ENCODE data around the gene ATP5ME. TPM values are rescaled to one million over a fixed set of nuclear protein-coding genes. Genes with fewer than 3 reads are reported as not detected.

Gene ATP5ME
- total and polyA plus RNA-seq, 2 experiments from 2014 or later = 177 to 1,438 TPM

GRCh38 chr4:625631-626161 is 48.4 kb downstream of the ATP5ME start:
- Histone ChIP-seq H3K36me3 (no peaks in the 10 kb centered on the region), H3K27ac (no peak overlapping the region), H3K27me3 (peaks cover 4% of the 10 kb centered on the region), H3K4me3 (no peak overlapping the region), H3K9me3 (ENCODE audit: low read depth) (no peaks in the 10 kb centered on the region), H3K4me1 (ENCODE audit: low read depth) (no peaks in the 10 kb centered on the region)
- no peak for DNase-seq (ENCODE audit: low read depth in 1 of 2, low spot score in 1 of 2)
- TF ChIP-seq CTCF (IDR thresholded peaks at IDR 0.05; ENCODE audit: low read depth, low read length) = no peak

GRCh38 chr4:624705-625590 is 49.1 kb downstream of the ATP5ME start, which contains the start of gene PDE6B:
Gene PDE6B, plus strand, starts transcription at chr4:625573. Its CDS starts 54 bp downstream, at chr4:625627.
- DNase-seq (ENCODE audit: low read depth in 1 of 2, low spot score in 1 of 2) = no peak
- TF ChIP-seq CTCF (IDR thresholded peaks at IDR 0.05; ENCODE audit: low read depth, low read length) = no peak
- Histone ChIP-seq H3K9me3 (ENCODE audit: low read depth) (no peaks in the 10 kb centered on the region), H3K4me3 (no peak within 1 kb of the TSS), H3K27ac (no peak within 1 kb of the TSS), H3K4me1 (ENCODE audit: low read depth) (no peaks in the 10 kb centered on the region), H3K27me3 (peaks cover 8% of the 10 kb centered on the region), H3K36me3 (no peaks in the 10 kb centered on the region)

- no peak for TF ChIP-seq CTCF (IDR thresholded peaks at IDR 0.05; ENCODE audit: low read depth, low read length)
- H3K4me1 ChIP-seq (ENCODE audit: low read depth) = no peaks in the 10 kb centered on the region
- H3K9me3 ChIP-seq (ENCODE audit: low read depth) = no peaks in the 10 kb centered on the region
- H3K27ac ChIP-seq = no peak overlapping the region
- peaks cover 8% of the 10 kb centered on the region for H3K27me3 ChIP-seq
- no peaks in the 10 kb centered on the region for H3K36me3 ChIP-seq
- H3K4me3 ChIP-seq = no peak overlapping the region
- DNase-seq (ENCODE audit: low read depth in 1 of 2, low spot score in 1 of 2) = no peak
Measured at GRCh38 chr4:623914-624566, 50.0 kb downstream of the ATP5ME start.

GRCh38 chr4:622996-623913 is 50.8 kb downstream of the ATP5ME start:
- no peak overlapping the region for H3K27ac ChIP-seq
- H3K4me1 ChIP-seq (ENCODE audit: low read depth) = no peaks in the 10 kb centered on the region
- H3K9me3 ChIP-seq (ENCODE audit: low read depth) = no peaks in the 10 kb centered on the region
- DNase-seq (ENCODE audit: low read depth in 1 of 2, low spot score in 1 of 2) = no peak
- no peaks in the 10 kb centered on the region for H3K36me3 ChIP-seq
- H3K27me3 ChIP-seq = peaks cover 8% of the 10 kb centered on the region
- no peak for TF ChIP-seq CTCF (IDR thresholded peaks at IDR 0.05; ENCODE audit: low read depth, low read length)
- no peak overlapping the region for H3K4me3 ChIP-seq

Other genes with a start within 250 kb of the ATP5ME start
- 15.1 and 20.8 TPM in 2 replicates for gene ZNF721, start 175.1 kb downstream of the ATP5ME start, total RNA-seq
- gene ZNF721, start 175.1 kb downstream of the ATP5ME start, polyA plus RNA-seq = 20.0 and 35.9 TPM in 2 replicates
- gene PIGG, start 175.1 kb downstream of the ATP5ME start, total RNA-seq = 26.5 and 52.9 TPM in 2 replicates
- 39.2 and 48.5 TPM in 2 replicates for gene PIGG, start 175.1 kb downstream of the ATP5ME start, polyA plus RNA-seq
- not detected in 2 replicates for gene TMEM271, start 98.0 kb downstream of the ATP5ME start, total RNA-seq
- not detected in 2 replicates for gene TMEM271, start 98.0 kb downstream of the ATP5ME start, polyA plus RNA-seq
- 34.5 and 43.1 TPM in 2 replicates for gene PDE6B, start 48.7 kb downstream of the ATP5ME start, total RNA-seq
- 48.1 and 58.5 TPM in 2 replicates for gene PDE6B, start 48.7 kb downstream of the ATP5ME start, polyA plus RNA-seq
- 27.3 and 40.5 TPM in 2 replicates for gene MYL5, start 266 bp upstream of the ATP5ME start, total RNA-seq
- gene MYL5, start 266 bp upstream of the ATP5ME start, polyA plus RNA-seq = 33.8 and 42.7 TPM in 2 replicates
- 0.42 and 1.9 TPM in 2 replicates for gene SLC49A3, start 14.9 kb upstream of the ATP5ME start, total RNA-seq
- 0.47 and 2.3 TPM in 2 replicates for gene SLC49A3, start 14.9 kb upstream of the ATP5ME start, polyA plus RNA-seq
- gene PCGF3, start 31.6 kb upstream of the ATP5ME start, total RNA-seq = 59.6 and 118 TPM in 2 replicates
- 28.1 and 32.8 TPM in 2 replicates for gene PCGF3, start 31.6 kb upstream of the ATP5ME start, polyA plus RNA-seq
- gene CPLX1, start 151.9 kb upstream of the ATP5ME start, total RNA-seq = 0.92 and 1.8 TPM in 2 replicates
- 0.79 TPM in 1 of 2 replicates, not detected in the other for gene CPLX1, start 151.9 kb upstream of the ATP5ME start, polyA plus RNA-seq